Stimulated activated memory B cell treated with anti-CD40 and anti-IgM and Interleukin-4, amounts not matched to agents 10 μg/mL and 1 μg/mL and 100 μg/mL, for 72 hours (primary cell): ENCODE data around the gene INPP5E.

Experiments used
- ATAC-seq: fragments of 150-1000 bp; cut with Tn5 transposase; 2 replicates; pipeline ENCODE4 v1.10.0; 2021
- H3K27ac Mint-ChIP-seq: one replicate; pipeline ENCODE4 v1.8.0; 2022; ENCODE audit warnings: mild to moderate bottlenecking, mixed read lengths
- H3K27me3 Mint-ChIP-seq: one replicate; pipeline ENCODE4 v1.8.0; 2022; ENCODE audit warnings: mixed read lengths
- H3K36me3 Mint-ChIP-seq: one replicate; pipeline ENCODE4 v1.8.0; 2022; ENCODE audit warnings: mixed read lengths
- H3K4me1 Mint-ChIP-seq: one replicate; pipeline ENCODE4 v1.8.0; 2022; ENCODE audit warnings: mixed read lengths
- H3K4me3 Mint-ChIP-seq: one replicate; pipeline ENCODE4 v1.8.0; 2022; ENCODE audit warnings: mild to moderate bottlenecking, moderate library complexity, mixed read lengths
- H3K9me3 Mint-ChIP-seq: one replicate; pipeline ENCODE4 v1.8.0; 2022; ENCODE audit warnings: mixed read lengths

Gene INPP5E

GRCh38 chr9:136439481-136440408 is at the start of gene INPP5E:
INPP5E (minus strand) TSS chr9:136439845; CDS start chr9:136439419, 426 bp downstream.
- ATAC-seq, result peak; percentile 93
- no peaks in the 10 kb centered on the region for H3K9me3 Mint-ChIP-seq
- H3K27ac Mint-ChIP-seq, result peak within 1 kb of the TSS; percentile 64

GRCh38 chr9:136488247-136489214 is 48.9 kb upstream of the INPP5E start:
- Mint-ChIP-seq H3K27ac (no peak overlapping the region), H3K27me3 (peaks cover 10% of the 10 kb centered on the region), H3K4me1 (peaks cover 17% of the 10 kb centered on the region), H3K36me3 (no peaks in the 10 kb centered on the region), H3K4me3 (no peak overlapping the region), H3K9me3 (no peaks in the 10 kb centered on the region)
- ATAC-seq, result peak; percentile 51

More at GRCh38 chr9:136439481-136440408, at the start of gene INPP5E:
- Mint-ChIP-seq H3K36me3 (peaks cover 34% of the 10 kb centered on the region), H3K4me1 (peaks cover 29% of the 10 kb centered on the region), H3K4me3 (peak within 1 kb of the TSS; percentile 78), H3K27me3 (no peaks in the 10 kb centered on the region)

GRCh38 chr9:136487672-136488071 is 48.0 kb upstream of the INPP5E start:
- ATAC-seq, result no peak
- peaks cover 10% of the 10 kb centered on the region for H3K27me3 Mint-ChIP-seq
- H3K4me1 Mint-ChIP-seq, result peaks cover 17% of the 10 kb centered on the region
- H3K36me3 Mint-ChIP-seq, result no peaks in the 10 kb centered on the region
- no peak overlapping the region for H3K4me3 Mint-ChIP-seq
- no peaks in the 10 kb centered on the region for H3K9me3 Mint-ChIP-seq
- H3K27ac Mint-ChIP-seq, result no peak overlapping the region

GRCh38 chr9:136486823-136487620 is 47.4 kb upstream of the INPP5E start:
- Mint-ChIP-seq H3K4me3 (no peak overlapping the region), H3K36me3 (no peaks in the 10 kb centered on the region), H3K4me1 (peaks cover 20% of the 10 kb centered on the region), H3K9me3 (no peaks in the 10 kb centered on the region), H3K27ac (no peak overlapping the region), H3K27me3 (peaks cover 10% of the 10 kb centered on the region)
- ATAC-seq, result no peak

- ATAC-seq, result no peak
- Mint-ChIP-seq H3K36me3 (no peaks in the 10 kb centered on the region), H3K27me3 (peaks cover 10% of the 10 kb centered on the region), H3K27ac (no peak overlapping the region), H3K4me1 (peaks cover 28% of the 10 kb centered on the region), H3K4me3 (no peak overlapping the region), H3K9me3 (no peaks in the 10 kb centered on the region)
These were observed 46.5 kb upstream of the INPP5E start for GRCh38 chr9:136486131-136486530.

GRCh38 chr9:136485049-136486045 is 45.7 kb upstream of the INPP5E start:
- peak overlapping the region; percentile 26 for H3K4me3 Mint-ChIP-seq
- H3K27ac Mint-ChIP-seq, result no peak overlapping the region
- H3K4me1 Mint-ChIP-seq, result peaks cover 29% of the 10 kb centered on the region
- peaks cover 10% of the 10 kb centered on the region for H3K27me3 Mint-ChIP-seq
- H3K36me3 Mint-ChIP-seq, result no peaks in the 10 kb centered on the region
- ATAC-seq, result no peak
- H3K9me3 Mint-ChIP-seq, result no peaks in the 10 kb centered on the region

- no peak overlapping the region for H3K27ac Mint-ChIP-seq
- H3K36me3 Mint-ChIP-seq, result no peaks in the 10 kb centered on the region
These were observed 44.8 kb upstream of the INPP5E start for GRCh38 chr9:136484153-136485048.

GRCh38 chr9:136483589-136484152 is 44.0 kb upstream of the INPP5E start:
- peaks cover 10% of the 10 kb centered on the region for H3K27me3 Mint-ChIP-seq
- peaks cover under 1% of the 10 kb centered on the region for H3K36me3 Mint-ChIP-seq
- peaks cover 35% of the 10 kb centered on the region for H3K4me1 Mint-ChIP-seq
- H3K27ac Mint-ChIP-seq, result peak overlapping the region; percentile 94
- H3K9me3 Mint-ChIP-seq, result no peaks in the 10 kb centered on the region
- peak overlapping the region; percentile 89 for H3K4me3 Mint-ChIP-seq
- peak; percentile 78 for ATAC-seq

More at GRCh38 chr9:136484153-136485048, 44.8 kb upstream of the INPP5E start:
- Mint-ChIP-seq H3K9me3 (no peaks in the 10 kb centered on the region), H3K4me1 (peaks cover 35% of the 10 kb centered on the region), H3K4me3 (peak overlapping the region; percentile 26), H3K27me3 (peaks cover 10% of the 10 kb centered on the region)
- ATAC-seq, result no peak

- Mint-ChIP-seq H3K4me1 (peaks cover 36% of the 10 kb centered on the region), H3K27me3 (peaks cover 6% of the 10 kb centered on the region), H3K4me3 (peak within 1 kb of the TSS; percentile 89)
These were observed 43.3 kb upstream of the INPP5E start, which contains the start of gene SEC16A for GRCh38 chr9:136482793-136483588. SEC16A (minus strand) TSS chr9:136483040; CDS start chr9:136477615, 5,425 bp downstream.

GRCh38 chr9:136482046-136482792 is 42.6 kb upstream of the INPP5E start:
- Mint-ChIP-seq H3K36me3 (peaks cover 5% of the 10 kb centered on the region), H3K4me3 (peak overlapping the region; percentile 89), H3K27me3 (no peaks in the 10 kb centered on the region), H3K4me1 (peaks cover 36% of the 10 kb centered on the region), H3K27ac (peak overlapping the region; percentile 94), H3K9me3 (no peaks in the 10 kb centered on the region)
- no peak for ATAC-seq

More at GRCh38 chr9:136482793-136483588, 43.3 kb upstream of the INPP5E start, which contains the start of gene SEC16A:
- peak; percentile 86 for ATAC-seq
- Mint-ChIP-seq H3K36me3 (peaks cover 5% of the 10 kb centered on the region), H3K9me3 (no peaks in the 10 kb centered on the region), H3K27ac (peak within 1 kb of the TSS; percentile 94)

GRCh38 chr9:136481558-136481957 is 41.9 kb upstream of the INPP5E start:
- Mint-ChIP-seq H3K9me3 (no peaks in the 10 kb centered on the region), H3K27ac (peak overlapping the region; percentile 94), H3K4me1 (peaks cover 36% of the 10 kb centered on the region), H3K27me3 (no peaks in the 10 kb centered on the region), H3K36me3 (peaks cover 5% of the 10 kb centered on the region), H3K4me3 (peak overlapping the region; percentile 89)
- no peak for ATAC-seq
